Spleen (tissue), 11 donors: ENCODE results near the gene PSAT1. TPM values are rescaled to one million over a fixed set of nuclear protein-coding genes. Genes with fewer than 3 reads are reported as not detected.
A peak's percentile ranks its signal among the peaks of the same experiment; 100 is the strongest.
"Not testable (repeated sequence)": the region's sequence is repeated elsewhere in the genome, so short reads cannot be mapped to it uniquely, and the experiment has no call there.

Experiments
- DNase-seq: peaks from one replicate; pipeline ENCODE4 v3.0.0-alpha.2; 2020
- H3K27ac ChIP-seq, 8 donors: fragments of 200-600 bp; sonication (generic) in 7 of 8; 1 replicate in 4 of 8; 2 replicates in 4 of 8; pipeline versions ENCODE4 v1.5.0 to v1.8.0; 2016 to 2021; ENCODE audit warnings: inconsistent platforms in 4 of 8, mild to moderate bottlenecking in 4 of 8, moderate library complexity in 1 of 8
- H3K27me3 ChIP-seq, 7 donors: fragments of 200-600 bp; sonication (generic) in 6 of 7; replicated peaks in 1 of 7; 1 replicate in 4 of 7; 2 replicates in 3 of 7; pipeline versions ENCODE4 v1.5.0 to v1.8.0; 2016 to 2021; ENCODE audit warnings: inconsistent platforms in 3 of 7, mild to moderate bottlenecking in 1 of 7
- H3K36me3 ChIP-seq, 6 donors: fragments of 200-600 bp; sonication (generic) in 5 of 6; 1 replicate in 4 of 6; 2 replicates in 2 of 6; pipeline versions ENCODE4 v1.5.0 to v1.8.0; 2016 to 2021; ENCODE audit warnings: inconsistent platforms in 2 of 6
- H3K4me1 ChIP-seq, 6 donors: fragments of 200-600 bp; sonication (generic) in 5 of 6; 1 replicate in 3 of 6; 2 replicates in 3 of 6; pipeline versions ENCODE4 v1.5.0 to v1.8.0; 2016 to 2021; ENCODE audit warnings: inconsistent platforms in 3 of 6
- H3K4me3 ChIP-seq, 8 donors: fragments of 200-600 bp; sonication (generic) in 7 of 8; 1 replicate in 4 of 8; 2 replicates in 4 of 8; pipeline versions ENCODE4 v1.5.0 to v1.8.0; 2016 to 2021; ENCODE audit warnings: inconsistent platforms in 4 of 8, mild to moderate bottlenecking in 4 of 8, moderate library complexity in 2 of 8
- H3K9me3 ChIP-seq, 8 donors: fragments of 200-600 bp; sonication (generic) in 7 of 8; 1 replicate in 4 of 8; 2 replicates in 4 of 8; pipeline versions ENCODE4 v1.5.0 to v1.8.0; 2016 to 2021; ENCODE audit warnings: inconsistent platforms in 4 of 8
- CTCF ChIP-seq, 11 experiments: fragments of 200-600 bp in 7 of 11; fragments of 450-650 bp in 4 of 11; sonication (generic) in 4 of 11; IDR thresholded peaks in 8 of 11; conservative IDR thresholded peaks in 3 of 11; 1 replicate in 7 of 11; 2 replicates in 4 of 11; pipeline versions ENCODE4 v1.4.0 to v1.8.0; 2016 to 2021; ENCODE audit warnings: antibody characterized with exemption in 11 of 11, inconsistent platforms in 4 of 11, mild to moderate bottlenecking in 1 of 11
- POLR2A ChIP-seq, 3 donors: fragments of 450-650 bp; IDR thresholded peaks; one replicate each; pipeline ENCODE4 v1.5.1; 2017; ENCODE audit warnings: antibody characterized with exemption in 3 of 3, mild to moderate bottlenecking in 1 of 3
- POLR2AphosphoS5 ChIP-seq, 3 donors: sonication (generic); formaldehyde crosslinking; IDR thresholded peaks; one replicate each; pipeline ENCODE4 v1.5.1; 2017; ENCODE audit warnings: antibody characterized with exemption in 3 of 3
- WGBS, 5 donors: extraction: QIAGEN DNeasy Blood & Tissue Kit in 3 of 5; methylation state at CpG; one replicate each; pipeline versions ENCODE4 v1.1.5 to v1.1.7; 2013 to 2018; 5-methylcytosine and 5-hydroxymethylcytosine counted together
- intact Hi-C: fragments of 100-400 bp; cut with DNase I; formaldehyde crosslinking; loops from one replicate; pipeline ENCODE4 v1.15.0; 2023; ENCODE audit warnings: low total_unique reads
- polyA plus RNA-seq, 3 donors: library from polyadenylated mRNA; stranded (reverse); fragments of 200-250 nt; gene quantifications; one replicate each; pipeline ENCODE4 v1.2.1, GENCODE V29; 2013
- total RNA-seq, 7 donors: library from RNA; depleted of rRNA in 3 of 7; stranded (reverse); fragments of >200 nt in 3 of 7; fragmentation: NEBNext Ultra II Directional in 4 of 7; extraction: Animal tissue kit (Norgen Biotek cat#: 25700) in 4 of 7; gene quantifications; one replicate each; pipeline versions ENCODE4 v1.1.0 to v1.2.1, GENCODE V29; 2016 to 2021
- donor health status: healthy with polysubstance abuse.
- donor health status: DM: no; HTN: no; CAD: no; lungs with moderate emphysema.
- donor health status: DM: no; HTN: no; CAD: no.
- donor health status: Bipolar disorder and iron deficiency.
- donor health status: healthy.
- donor health status: DM: no; HTN: no; CAD: no.
- donor health status: DM: yes; HTN: yes; CAD: no.

PSAT1 gene
- total and polyA plus RNA-seq, 10 donors: 2.7 to 14.0 (median 6.6) TPM

GRCh38 chr9:78278801-78279200, 18.1 kb upstream of the PSAT1 start:
- no peak overlapping the region for H3K4me3 ChIP-seq
- H3K9me3 ChIP-seq: no peaks in the 10 kb centered on the region
- no peaks in the 10 kb centered on the region for H3K36me3 ChIP-seq
- intact Hi-C loops: no loop called here
- H3K4me1 ChIP-seq: peaks cover 0 to 11% (median 0%) of the 10 kb centered on the region in 6 donors
- TF ChIP-seq POLR2A (IDR thresholded peaks at IDR 0.05): no peak
- no peak for TF ChIP-seq CTCF (IDR thresholded peaks at IDR 0.05 in 8 of 11, conservative IDR thresholded peaks at IDR 0.05 in 3 of 11)
- no peak for TF ChIP-seq POLR2AphosphoS5 (IDR thresholded peaks at IDR 0.05)
- no peak overlapping the region for H3K27ac ChIP-seq
- no peaks in the 10 kb centered on the region for H3K27me3 ChIP-seq
- no peak for DNase-seq
- WGBS, 5 donors: 76 to 94% (median 82%) methylated on average over 1 of the region's 1 CpG

- no peak overlapping the region for H3K4me3 ChIP-seq
- intact Hi-C loops: no loop called here
- DNase-seq: no peak
- peak in 2 of 3 donors; percentile 19 to 25 for TF ChIP-seq POLR2AphosphoS5 (IDR thresholded peaks at IDR 0.05)
- TF ChIP-seq POLR2A (IDR thresholded peaks at IDR 0.05): no peak
- no peak for TF ChIP-seq CTCF (IDR thresholded peaks at IDR 0.05 in 8 of 11, conservative IDR thresholded peaks at IDR 0.05 in 3 of 11)
- H3K27me3 ChIP-seq: no peaks in the 10 kb centered on the region
- WGBS, 5 donors: 42 to 50% (median 47%) methylated on average over 3 of the region's 3 CpGs
- peaks cover 0 to 11% (median 0%) of the 10 kb centered on the region in 6 donors for H3K4me1 ChIP-seq
- peaks cover 0 to 4% (median 0%) of the 10 kb centered on the region in 8 donors for H3K9me3 ChIP-seq
- H3K27ac ChIP-seq: no peak overlapping the region
- no peaks in the 10 kb centered on the region for H3K36me3 ChIP-seq
These were observed 15.8 kb upstream of the PSAT1 start for GRCh38 chr9:78280982-78281668.

GRCh38 chr9:78284181-78284580, 12.7 kb upstream of the PSAT1 start:
- DNase-seq, H3K27me3 ChIP-seq, H3K9me3 ChIP-seq, intact Hi-C loops, H3K27ac ChIP-seq, H3K4me3 ChIP-seq, H3K36me3 ChIP-seq: not testable (repeated sequence)
- H3K4me1 ChIP-seq: peaks cover 0 to 11% (median 0%) of the 10 kb centered on the region in 6 donors
- WGBS, 5 donors: 88 to 95% (median 91%) methylated on average over 4 of the region's 4 CpGs

- Histone ChIP-seq H3K36me3 (no peaks in the 10 kb centered on the region), H3K4me3 (no peak overlapping the region), H3K27me3 (no peaks in the 10 kb centered on the region), H3K9me3 (peaks cover 0 to 4% (median 0%) of the 10 kb centered on the region in 8 donors), H3K27ac (no peak overlapping the region), H3K4me1 (peaks cover 0 to 8% (median 0%) of the 10 kb centered on the region in 6 donors)
- no peak for DNase-seq
- TF ChIP-seq CTCF (IDR thresholded peaks at IDR 0.05 in 8 of 11, conservative IDR thresholded peaks at IDR 0.05 in 3 of 11) (no peak), POLR2A (IDR thresholded peaks at IDR 0.05) (no peak), POLR2AphosphoS5 (IDR thresholded peaks at IDR 0.05) (no peak)
- intact Hi-C loops: no loop called here
These were observed 10.8 kb upstream of the PSAT1 start for GRCh38 chr9:78286125-78286524.
